ENCODE results near the gene MYH11. TPM values are rescaled to one million over a fixed set of nuclear protein-coding genes. Genes with fewer than 3 reads are reported as not detected.

MYH11 gene
- polyA plus RNA-seq, 1 donor from 2014 or later, result not detected

DNA sequence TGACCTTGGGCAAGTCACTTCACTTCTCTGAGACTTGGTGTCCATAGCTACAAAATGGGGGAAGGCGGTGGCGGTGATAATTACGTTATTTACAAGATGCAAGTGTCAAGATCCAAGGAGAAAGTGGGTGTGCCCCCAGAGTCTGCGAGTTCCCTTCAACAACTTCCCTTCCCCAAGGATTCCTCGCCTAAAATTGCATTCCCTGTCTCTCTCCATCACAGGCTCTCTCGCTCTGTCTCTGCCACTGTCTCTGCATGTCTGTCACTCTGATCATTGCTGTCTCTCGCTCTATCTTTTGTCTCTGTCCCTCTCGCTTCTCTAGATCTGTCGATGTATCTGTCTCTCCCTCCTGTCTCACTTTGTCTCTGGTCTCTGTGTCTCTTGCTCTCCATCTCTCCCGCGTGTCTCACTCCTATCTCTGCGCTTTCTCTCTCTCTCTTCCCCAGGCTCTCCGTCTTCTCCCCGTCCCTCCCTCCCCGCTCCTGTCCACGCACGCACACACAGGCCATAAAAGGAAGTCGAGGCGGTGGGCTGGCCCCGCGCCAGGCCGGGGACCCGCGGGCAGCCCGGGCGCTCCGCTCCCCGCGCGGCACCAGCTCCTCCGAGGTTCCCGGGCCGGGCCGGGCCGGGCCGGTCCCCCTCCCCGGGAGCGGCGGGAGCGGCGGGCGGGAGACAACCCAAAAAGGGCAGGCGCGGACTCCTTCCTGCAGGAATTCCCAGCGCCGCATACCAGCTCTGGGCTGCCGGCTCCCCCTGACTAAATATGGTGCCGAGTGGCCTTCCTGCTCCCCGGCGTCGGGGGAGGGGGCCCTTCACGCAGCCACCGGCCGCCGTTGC, 1.1 kb upstream of the MYH11 start:
- Histone ChIP-seq H2AFZ (ENCODE audit: low read depth, low read length) (no peak overlapping the region), H3K4me3 (ENCODE audit: low read length) (peak overlapping the region; percentile 66), H3K36me3 (ENCODE audit: insufficient read depth, low read length) (no peaks in the 10 kb centered on the region), H4K20me1 (ENCODE audit: insufficient read depth) (no peaks in the 10 kb centered on the region), H3K4me2 (ENCODE audit: low read length) (no peak overlapping the region), H3K27me3 (ENCODE audit: insufficient read depth, low read depth, low read length) (peaks cover 54% of the 10 kb centered on the region), H3F3A (ENCODE audit: insufficient read depth, low read length, poor library complexity, severe bottlenecking) (no peaks in the 10 kb centered on the region), H3K79me2 (replicated peaks; ENCODE audit: insufficient read depth, low read length) (no peaks in the 10 kb centered on the region), H3K9ac (ENCODE audit: low read length) (no peak overlapping the region), H3K9me2 (ENCODE audit: insufficient read depth, low read length) (no peaks in the 10 kb centered on the region), H3K27ac (ENCODE audit: low read length) (no peak overlapping the region), H3K9me3 (ENCODE audit: low read length) (no peaks in the 10 kb centered on the region)
- TF ChIP-seq CTCF (IDR thresholded peaks at IDR 0.05; ENCODE audit: poor library complexity, severe bottlenecking), result no peak
- TF ChIP-seq EZH2 (IDR thresholded peaks at IDR 0.05; ENCODE audit: borderline replicate concordance, insufficient read depth, low read length, poor library complexity, severe bottlenecking), result peak; percentile 19

- peaks cover 54% of the 10 kb centered on the region for H3K27me3 ChIP-seq (ENCODE audit: insufficient read depth, low read depth, low read length)
- no peak overlapping the region for H2AFZ ChIP-seq (ENCODE audit: low read depth, low read length)
Measured at GRCh38 chr16:15856182-15856581, 646 bp downstream of the MYH11 start.

More at GRCh38 chr16:15856182-15856581, 646 bp downstream of the MYH11 start:
- H3K79me2 ChIP-seq (replicated peaks; ENCODE audit: insufficient read depth, low read length), result no peaks in the 10 kb centered on the region
- TF ChIP-seq, protein P1, sequence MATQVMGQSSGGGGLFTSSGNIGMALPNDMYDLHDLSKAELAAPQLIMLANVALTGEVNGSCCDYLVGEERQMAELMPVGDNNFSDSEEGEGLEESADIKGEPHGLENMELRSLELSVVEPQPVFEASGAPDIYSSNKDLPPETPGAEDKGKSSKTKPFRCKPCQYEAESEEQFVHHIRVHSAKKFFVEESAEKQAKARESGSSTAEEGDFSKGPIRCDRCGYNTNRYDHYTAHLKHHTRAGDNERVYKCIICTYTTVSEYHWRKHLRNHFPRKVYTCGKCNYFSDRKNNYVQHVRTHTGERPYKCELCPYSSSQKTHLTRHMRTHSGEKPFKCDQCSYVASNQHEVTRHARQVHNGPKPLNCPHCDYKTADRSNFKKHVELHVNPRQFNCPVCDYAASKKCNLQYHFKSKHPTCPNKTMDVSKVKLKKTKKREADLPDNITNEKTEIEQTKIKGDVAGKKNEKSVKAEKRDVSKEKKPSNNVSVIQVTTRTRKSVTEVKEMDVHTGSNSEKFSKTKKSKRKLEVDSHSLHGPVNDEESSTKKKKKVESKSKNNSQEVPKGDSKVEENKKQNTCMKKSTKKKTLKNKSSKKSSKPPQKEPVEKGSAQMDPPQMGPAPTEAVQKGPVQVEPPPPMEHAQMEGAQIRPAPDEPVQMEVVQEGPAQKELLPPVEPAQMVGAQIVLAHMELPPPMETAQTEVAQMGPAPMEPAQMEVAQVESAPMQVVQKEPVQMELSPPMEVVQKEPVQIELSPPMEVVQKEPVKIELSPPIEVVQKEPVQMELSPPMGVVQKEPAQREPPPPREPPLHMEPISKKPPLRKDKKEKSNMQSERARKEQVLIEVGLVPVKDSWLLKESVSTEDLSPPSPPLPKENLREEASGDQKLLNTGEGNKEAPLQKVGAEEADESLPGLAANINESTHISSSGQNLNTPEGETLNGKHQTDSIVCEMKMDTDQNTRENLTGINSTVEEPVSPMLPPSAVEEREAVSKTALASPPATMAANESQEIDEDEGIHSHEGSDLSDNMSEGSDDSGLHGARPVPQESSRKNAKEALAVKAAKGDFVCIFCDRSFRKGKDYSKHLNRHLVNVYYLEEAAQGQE (IDR thresholded peaks at IDR 0.05; ENCODE audit: borderline replicate concordance), result no peak
- no peak for TF ChIP-seq SMC3 (conservative IDR thresholded peaks at IDR 0.05; ENCODE audit: poor library complexity)
- no peak for TF ChIP-seq RAD21 (conservative IDR thresholded peaks at IDR 0.05)
- no peak for TF ChIP-seq EP300 (conservative IDR thresholded peaks at IDR 0.05; ENCODE audit: poor library complexity, severe bottlenecking)
- no peak for TF ChIP-seq CTCF (IDR thresholded peaks at IDR 0.05; ENCODE audit: poor library complexity, severe bottlenecking)
- no peak for TF ChIP-seq MXI1 (conservative IDR thresholded peaks at IDR 0.05; ENCODE audit: poor library complexity, severe bottlenecking)
- TF ChIP-seq EZH2 (IDR thresholded peaks at IDR 0.05; ENCODE audit: borderline replicate concordance, insufficient read depth, low read length, poor library complexity, severe bottlenecking), result no peak
- no peak for TF ChIP-seq TAF1 (IDR thresholded peaks at IDR 0.05; ENCODE audit: low read depth)
- no peak for TF ChIP-seq POLR2AphosphoS5 (IDR thresholded peaks at IDR 0.05)
- H3K9me2 ChIP-seq (ENCODE audit: insufficient read depth, low read length), result no peaks in the 10 kb centered on the region
- H3K4me3 ChIP-seq (ENCODE audit: low read length), result no peak overlapping the region
- no peak overlapping the region for H3K9ac ChIP-seq (ENCODE audit: low read length)
- H3K9me3 ChIP-seq (ENCODE audit: low read length), result no peaks in the 10 kb centered on the region
- H3K27ac ChIP-seq (ENCODE audit: low read length), result no peak overlapping the region
- H3F3A ChIP-seq (ENCODE audit: insufficient read depth, low read length, poor library complexity, severe bottlenecking), result no peaks in the 10 kb centered on the region
- H3K4me2 ChIP-seq (ENCODE audit: low read length), result no peak overlapping the region
- H4K20me1 ChIP-seq (ENCODE audit: insufficient read depth), result no peaks in the 10 kb centered on the region
- H3K36me3 ChIP-seq (ENCODE audit: insufficient read depth, low read length), result no peaks in the 10 kb centered on the region

Measured in neural cell (in vitro differentiated cells).